AG04450 (cell line): ENCODE measurements around the gene MYLK3. TPM values are rescaled to one million over a fixed set of nuclear protein-coding genes. Genes with fewer than 3 reads are reported as not detected.

Experiments used
- CTCF ChIA-PET: fragments of 300-600, 350-600 bp; formaldehyde crosslinking; extraction: SDS; loops from one replicate; lab custom pipeline; 2022; ENCODE audit warnings: antibody characterized with exemption, inconsistent platforms; lab: Charles Lee
- POLR2A ChIA-PET: fragments of 350-600 bp; formaldehyde crosslinking; extraction: SDS; loops from one replicate; lab custom pipeline; 2021; ENCODE audit warnings: antibody characterized with exemption, inconsistent platforms; lab: Yijun Ruan, JAX
- DNase-seq: peaks from one replicate; pipeline ENCODE4 v3.0.0-alpha.2; 2011; ENCODE audit warnings: low read depth, low spot score
- H3K27ac ChIP-seq: one replicate; pipeline ENCODE4 v1.5.1; 2012; ENCODE audit warnings: low read depth, low read length, control low read depth
- H3K27me3 ChIP-seq: one replicate; pipeline ENCODE4 v1.6.0; 2012; ENCODE audit warnings: low read length; ENCODE audit not compliant: control insufficient read depth, insufficient read depth
- H3K4me3 ChIP-seq: 2 replicates; pipeline ENCODE4 v1.5.1; 2011; ENCODE audit warnings: mild to moderate bottlenecking, low read depth, low read length, control low read depth
- H3K9me3 ChIP-seq: 2 replicates; pipeline ENCODE4 v1.5.1; 2012; ENCODE audit warnings: low read length; ENCODE audit not compliant: control insufficient read depth, insufficient read depth
- CTCF ChIP-seq: IDR thresholded peaks from 2 replicates; pipeline ENCODE4 v1.5.1; 2011; ENCODE audit warnings: low read depth, low read length, control low read depth, inconsistent platforms
- polyA plus RNA-seq: library from polyadenylated mRNA; depleted of rRNA; stranded (reverse); fragments of >200 nt; gene quantifications from 2 replicates; pipeline ENCODE4 v1.2.3, GENCODE V29; 2011

MYLK3 gene
- polyA plus RNA-seq, 1 experiment, result 0.11 TPM

- H3K9me3 ChIP-seq, result no peaks in the 10 kb centered on the region
Measured at GRCh38 chr16:46753015-46753414, 4.9 kb upstream of the MYLK3 start.

GRCh38 chr16:46751381-46751780 is 3.2 kb upstream of the MYLK3 start:
- no peak overlapping the region for H3K4me3 ChIP-seq
- ChIA-PET POLR2A (no interaction called here), CTCF (interaction anchor here (1.2 kb wide), 1 partner anchor 49 kb away, joined by 4 read pairs; no protein-coding TSS in a partner anchor)
- no peaks in the 10 kb centered on the region; the same call in 1 of the 2 replicates for H3K9me3 ChIP-seq
- no peak for DNase-seq
- no peak overlapping the region for H3K27ac ChIP-seq
- no peak for TF ChIP-seq CTCF
- H3K27me3 ChIP-seq, result no peaks in the 10 kb centered on the region

More at GRCh38 chr16:46753015-46753414, 4.9 kb upstream of the MYLK3 start:
- ChIA-PET CTCF (no interaction called here), POLR2A (interaction anchor here (0.9 kb wide), 1 partner anchor 78 kb away, joined by 3 read pairs; the partner anchor contains the start of gene C16orf87)
- no peak for TF ChIP-seq CTCF
- Histone ChIP-seq H3K27me3 (peaks cover 3% of the 10 kb centered on the region), H3K4me3 (no peak overlapping the region), H3K27ac (no peak overlapping the region)
- DNase-seq, result no peak

GRCh38 chr16:46748775-46749705 is 896 bp upstream of the MYLK3 start:
- no peak for TF ChIP-seq CTCF
- Histone ChIP-seq H3K9me3 (no peaks in the 10 kb centered on the region; the same call in 1 of the 2 replicates), H3K27ac (no peak overlapping the region), H3K4me3 (no peak overlapping the region), H3K27me3 (no peaks in the 10 kb centered on the region)
- CTCF ChIA-PET, result no interaction called here
- no peak for DNase-seq
- POLR2A ChIA-PET, result no interaction called here

GRCh38 chr16:46746821-46747776 is 1.0 kb downstream of the MYLK3 start:
- H3K9me3 ChIP-seq, result no peaks in the 10 kb centered on the region; the same call in 1 of the 2 replicates
- no peak for DNase-seq

More at GRCh38 chr16:46746821-46747776, 1.0 kb downstream of the MYLK3 start:
- TF ChIP-seq CTCF, result no peak
- Histone ChIP-seq H3K27me3 (no peaks in the 10 kb centered on the region), H3K4me3 (no peak overlapping the region), H3K27ac (no peak overlapping the region)
- CTCF ChIA-PET, result interaction anchor here (0.6 kb wide), 1 partner anchor 54 kb away, joined by 4 read pairs; no protein-coding TSS in a partner anchor
- POLR2A ChIA-PET, result no interaction called here
